Measurements from ENCODE around the gene SLC22A14.

GRCh38 chr3:38250198-38250597 is 31.9 kb upstream of the SLC22A14 start:
- no peak for TF ChIP-seq POLR2A (IDR thresholded peaks at IDR 0.05; ENCODE audit: borderline replicate concordance, extremely low read depth, insufficient read depth, insufficient read length)
- TF ChIP-seq REST (IDR thresholded peaks at IDR 0.05; ENCODE audit: low read depth): no peak
- TF ChIP-seq MAX (IDR thresholded peaks at IDR 0.05): no peak
- TF ChIP-seq SIN3A (IDR thresholded peaks at IDR 0.05; ENCODE audit: low read depth): no peak
- TF ChIP-seq ATF3 (IDR thresholded peaks at IDR 0.05): no peak
- no peak for TF ChIP-seq CTCF (IDR thresholded peaks at IDR 0.05 in 2 of 3, conservative IDR thresholded peaks at IDR 0.05 in 1 of 3; ENCODE audit: borderline replicate concordance in 1 of 3, insufficient read depth in 1 of 3, low read depth in 2 of 3, low read length in 2 of 3)
- no peak for TF ChIP-seq RAD21 (IDR thresholded peaks at IDR 0.05; ENCODE audit: low read depth)
- TF ChIP-seq CEBPB (IDR thresholded peaks at IDR 0.05; ENCODE audit: low read depth): no peak
- no peak for TF ChIP-seq YY1 (IDR thresholded peaks at IDR 0.05; ENCODE audit: extremely low read depth, insufficient replicate concordance, low read depth, low read length)
- no peak for TF ChIP-seq SP1 (IDR thresholded peaks at IDR 0.05; ENCODE audit: low read depth)
- TF ChIP-seq POLR2AphosphoS5 (IDR thresholded peaks at IDR 0.05; ENCODE audit: low read depth, low read length): no peak
- no peak for TF ChIP-seq EZH2phosphoT487 (IDR thresholded peaks at IDR 0.05; ENCODE audit: borderline replicate concordance)
- TF ChIP-seq EZH2 (IDR thresholded peaks at IDR 0.05): no peak
- TF ChIP-seq ZFX (IDR thresholded peaks at IDR 0.05): no peak
